ENCODE data around the gene GGT7.
"Not testable (repeated sequence)": the region's sequence is repeated elsewhere in the genome, so short reads cannot be mapped to it uniquely, and the experiment has no call there.

The GGT7 gene

GRCh38 chr20:34892671-34893070, 20.0 kb upstream of the GGT7 start:
- Histone ChIP-seq H3K4me3 (ENCODE audit: low read length) (no peak overlapping the region), H3K27me3 (ENCODE audit: insufficient read depth, low read length) (no peaks in the 10 kb centered on the region), H3K9me3 (ENCODE audit: low read length) (no peaks in the 10 kb centered on the region), H2AFZ (ENCODE audit: low read depth, low read length) (no peak overlapping the region), H3K36me3 (ENCODE audit: insufficient read depth, low read length) (no peaks in the 10 kb centered on the region), H3K4me1 (ENCODE audit: insufficient read depth, low read length) (no peaks in the 10 kb centered on the region)

- Histone ChIP-seq H3K27me3 (ENCODE audit: insufficient read depth, low read length) (no peaks in the 10 kb centered on the region), H2AFZ (ENCODE audit: low read depth, low read length) (no peak overlapping the region), H3K36me3 (ENCODE audit: insufficient read depth, low read length) (peaks cover 2% of the 10 kb centered on the region), H3K4me1 (ENCODE audit: insufficient read depth, low read length) (no peaks in the 10 kb centered on the region), H3K9me3 (ENCODE audit: low read length) (no peaks in the 10 kb centered on the region), H3K4me3 (ENCODE audit: low read length) (no peak overlapping the region)
Observed at GRCh38 chr20:34891166-34892062, 18.8 kb upstream of the GGT7 start.

- Histone ChIP-seq H3K4me3 (ENCODE audit: low read length) (no peak overlapping the region), H2AFZ (ENCODE audit: low read depth, low read length) (no peak overlapping the region), H3K9me3 (ENCODE audit: low read length) (no peaks in the 10 kb centered on the region), H3K4me1 (ENCODE audit: insufficient read depth, low read length) (no peaks in the 10 kb centered on the region), H3K27me3 (ENCODE audit: insufficient read depth, low read length) (no peaks in the 10 kb centered on the region), H3K36me3 (ENCODE audit: insufficient read depth, low read length) (peaks cover 13% of the 10 kb centered on the region)
Observed at GRCh38 chr20:34888468-34888867, 15.8 kb upstream of the GGT7 start.

GRCh38 chr20:34887023-34887422, 14.4 kb upstream of the GGT7 start:
- peaks cover 21% of the 10 kb centered on the region for H3K36me3 ChIP-seq (ENCODE audit: insufficient read depth, low read length)
- no peak overlapping the region for H2AFZ ChIP-seq (ENCODE audit: low read depth, low read length)
- H3K27me3 ChIP-seq (ENCODE audit: insufficient read depth, low read length): no peaks in the 10 kb centered on the region
- H3K4me3 ChIP-seq (ENCODE audit: low read length): no peak overlapping the region
- no peaks in the 10 kb centered on the region for H3K4me1 ChIP-seq (ENCODE audit: insufficient read depth, low read length)
- no peaks in the 10 kb centered on the region for H3K9me3 ChIP-seq (ENCODE audit: low read length)

GRCh38 chr20:34886122-34886521, 13.5 kb upstream of the GGT7 start:
- Histone ChIP-seq H3K36me3 (ENCODE audit: insufficient read depth, low read length) (peaks cover 21% of the 10 kb centered on the region), H3K4me1 (ENCODE audit: insufficient read depth, low read length) (no peaks in the 10 kb centered on the region), H3K27me3 (ENCODE audit: insufficient read depth, low read length) (no peaks in the 10 kb centered on the region), H2AFZ (ENCODE audit: low read depth, low read length) (no peak overlapping the region), H3K4me3 (ENCODE audit: low read length) (no peak overlapping the region), H3K9me3 (ENCODE audit: low read length) (no peaks in the 10 kb centered on the region)

GRCh38 chr20:34884260-34884659, 11.6 kb upstream of the GGT7 start:
- H3K36me3 ChIP-seq (ENCODE audit: insufficient read depth, low read length): peaks cover 21% of the 10 kb centered on the region

GRCh38 chr20:34883809-34884208, 11.2 kb upstream of the GGT7 start:
- no peaks in the 10 kb centered on the region for H3K4me1 ChIP-seq (ENCODE audit: insufficient read depth, low read length)
- H2AFZ ChIP-seq (ENCODE audit: low read depth, low read length): no peak overlapping the region
- H3K36me3 ChIP-seq (ENCODE audit: insufficient read depth, low read length): peaks cover 21% of the 10 kb centered on the region
- no peaks in the 10 kb centered on the region for H3K27me3 ChIP-seq (ENCODE audit: insufficient read depth, low read length)
- no peaks in the 10 kb centered on the region for H3K9me3 ChIP-seq (ENCODE audit: low read length)
- H3K4me3 ChIP-seq (ENCODE audit: low read length): no peak overlapping the region

More at GRCh38 chr20:34884260-34884659, 11.6 kb upstream of the GGT7 start:
- H3K4me1 ChIP-seq (ENCODE audit: insufficient read depth, low read length): no peaks in the 10 kb centered on the region
- H3K9me3 ChIP-seq (ENCODE audit: low read length): no peaks in the 10 kb centered on the region
- no peaks in the 10 kb centered on the region for H3K27me3 ChIP-seq (ENCODE audit: insufficient read depth, low read length)
- no peak overlapping the region for H3K4me3 ChIP-seq (ENCODE audit: low read length)
- no peak overlapping the region for H2AFZ ChIP-seq (ENCODE audit: low read depth, low read length)

- Histone ChIP-seq H3K4me3 (ENCODE audit: low read length) (no peak overlapping the region), H3K4me1 (ENCODE audit: insufficient read depth, low read length) (no peaks in the 10 kb centered on the region), H3K27me3 (ENCODE audit: insufficient read depth, low read length) (no peaks in the 10 kb centered on the region), H3K36me3 (ENCODE audit: insufficient read depth, low read length) (peaks cover 21% of the 10 kb centered on the region), H3K9me3 (ENCODE audit: low read length) (no peaks in the 10 kb centered on the region), H2AFZ (ENCODE audit: low read depth, low read length) (no peak overlapping the region)
Observed at GRCh38 chr20:34883087-34883688, 10.5 kb upstream of the GGT7 start.

GRCh38 chr20:34881689-34882088, 9.0 kb upstream of the GGT7 start:
- H3K4me3 ChIP-seq (ENCODE audit: low read length): no peak overlapping the region
- no peaks in the 10 kb centered on the region for H3K4me1 ChIP-seq (ENCODE audit: insufficient read depth, low read length)
- H3K9me3 ChIP-seq (ENCODE audit: low read length): no peaks in the 10 kb centered on the region
- H3K36me3 ChIP-seq (ENCODE audit: insufficient read depth, low read length): peaks cover 20% of the 10 kb centered on the region
- no peak overlapping the region for H2AFZ ChIP-seq (ENCODE audit: low read depth, low read length)
- no peaks in the 10 kb centered on the region for H3K27me3 ChIP-seq (ENCODE audit: insufficient read depth, low read length)

GRCh38 chr20:34880971-34881370, 8.3 kb upstream of the GGT7 start:
- H3K4me3 ChIP-seq (ENCODE audit: low read length); H2AFZ ChIP-seq (ENCODE audit: low read depth, low read length); H3K4me1 ChIP-seq (ENCODE audit: insufficient read depth, low read length); H3K9me3 ChIP-seq (ENCODE audit: low read length); H3K27me3 ChIP-seq (ENCODE audit: insufficient read depth, low read length): not testable (repeated sequence)
- peaks cover 20% of the 10 kb centered on the region for H3K36me3 ChIP-seq (ENCODE audit: insufficient read depth, low read length)

- Histone ChIP-seq H3K9me3 (ENCODE audit: low read length) (no peaks in the 10 kb centered on the region), H3K4me1 (ENCODE audit: insufficient read depth, low read length) (peaks cover 4% of the 10 kb centered on the region), H2AFZ (ENCODE audit: low read depth, low read length) (no peak overlapping the region), H3K36me3 (ENCODE audit: insufficient read depth, low read length) (peaks cover 19% of the 10 kb centered on the region), H3K4me3 (ENCODE audit: low read length) (no peak overlapping the region), H3K27me3 (ENCODE audit: insufficient read depth, low read length) (no peaks in the 10 kb centered on the region)
Observed at GRCh38 chr20:34880215-34880850, 7.7 kb upstream of the GGT7 start.

- peaks cover 19% of the 10 kb centered on the region for H3K4me1 ChIP-seq (ENCODE audit: insufficient read depth, low read length)
- no peaks in the 10 kb centered on the region for H3K27me3 ChIP-seq (ENCODE audit: insufficient read depth, low read length)
- H2AFZ ChIP-seq (ENCODE audit: low read depth, low read length): peak within 1 kb of the TSS; percentile 98
- no peaks in the 10 kb centered on the region for H3K9me3 ChIP-seq (ENCODE audit: low read length)
- peak within 1 kb of the TSS; percentile 87 for H3K4me3 ChIP-seq (ENCODE audit: low read length)
- H3K36me3 ChIP-seq (ENCODE audit: insufficient read depth, low read length): no peaks in the 10 kb centered on the region
Observed at GRCh38 chr20:34876406-34877282, 4.0 kb upstream of the GGT7 start, which contains the start of gene ACSS2. Gene ACSS2, plus strand, starts transcription at chr20:34876612. Its CDS starts 34 bp downstream, at chr20:34876646.
